Measurements from ENCODE around the gene TTC3. TPM values are rescaled to one million over a fixed set of nuclear protein-coding genes. Genes with fewer than 3 reads are reported as not detected.

TTC3 gene
- total and polyA plus RNA-seq, 2 donors (not counting 1 experiment from before 2014, with no cell fraction given), result 42.0 to 163 TPM

GRCh38 chr21:37233551-37234146 is 160.6 kb downstream of the TTC3 start:
- H3K4me3 ChIP-seq (ENCODE audit: control extremely low read depth in 1 of 5, extremely low read depth in 1 of 5, insufficient read depth in 1 of 5, low read depth in 2 of 5, low read length in 4 of 5), result no peak overlapping the region
- H3K9me3 ChIP-seq (ENCODE audit: control extremely low read depth in 1 of 3, control insufficient read depth in 2 of 3, insufficient read depth in 1 of 3, low read length in 2 of 3), result no peaks in the 10 kb centered on the region
- H3K36me3 ChIP-seq (replicated peaks in 1 of 2; ENCODE audit: control extremely low read depth in 1 of 2, control insufficient read depth in 1 of 2, extremely low read depth in 1 of 2, insufficient read depth in 2 of 2, low read length in 1 of 2), result peaks cover 0 to 60% of the 10 kb centered on the region in 2 experiments
- peaks cover 22% of the 10 kb centered on the region for H3K79me2 ChIP-seq (ENCODE audit: control insufficient read depth, insufficient read depth, low read length)
- DNase-seq (no peak), ATAC-seq (ENCODE audit: low read depth) (no peak)
- H3K4me1 ChIP-seq (ENCODE audit: control insufficient read depth in 2 of 2, insufficient read depth in 2 of 2, low read length in 2 of 2), result peaks cover 0 to 14% of the 10 kb centered on the region in 2 donors
- no peaks in the 10 kb centered on the region for H3K9me3 Mint-ChIP-seq (ENCODE audit: insufficient read depth)
- H3K9ac ChIP-seq (ENCODE audit: low read length), result no peak overlapping the region
- peaks cover 16% of the 10 kb centered on the region for H3K4me1 Mint-ChIP-seq
- no peak overlapping the region for H3K27ac Mint-ChIP-seq
- H3K27me3 ChIP-seq (replicated peaks in 1 of 4; ENCODE audit: control extremely low read depth in 1 of 4, control insufficient read depth in 3 of 4, insufficient read depth in 4 of 4, low read length in 3 of 4), result no peaks in the 10 kb centered on the region
- H3K4me2 ChIP-seq (replicated peaks; ENCODE audit: low read depth, low read length, poor library complexity, severe bottlenecking), result no peak overlapping the region
- POLR2A ChIA-PET, result no interaction called here
- no peak overlapping the region for H3K27ac ChIP-seq (ENCODE audit: low read length in 2 of 2)
- CTCF ChIA-PET, result no interaction called here
- no peak for TF ChIP-seq CTCF (IDR thresholded peaks at IDR 0.05)
- no peak for TF ChIP-seq EZH2 (IDR thresholded peaks at IDR 0.05; ENCODE audit: borderline replicate concordance, insufficient read depth, low read depth, low read length, poor library complexity, severe bottlenecking)
- 98% methylated on average over 9 of the region's 9 CpGs for WGBS (ENCODE audit: insufficient coverage)
- no peak overlapping the region for H2AFZ ChIP-seq (ENCODE audit: insufficient read depth, low read depth, low read length, poor library complexity, severe bottlenecking)
- peaks cover 2% of the 10 kb centered on the region for H4K20me1 ChIP-seq (ENCODE audit: control insufficient read depth, insufficient read depth, low read length, poor library complexity, severe bottlenecking)
- H3K4me3 Mint-ChIP-seq, result no peak overlapping the region
- intact Hi-C loops (cut with micrococcal nuclease), result no loop called here
- no peaks in the 10 kb centered on the region for H3K27me3 Mint-ChIP-seq

GRCh38 chr21:37237346-37237745 is 164.3 kb downstream of the TTC3 start:
- ChIA-PET CTCF (no interaction called here), POLR2A (no interaction called here)
- no peak overlapping the region for H3K4me3 ChIP-seq (ENCODE audit: control extremely low read depth in 1 of 5, extremely low read depth in 1 of 5, insufficient read depth in 1 of 5, low read depth in 2 of 5, low read length in 4 of 5)
- no peak overlapping the region for H3K9ac ChIP-seq (ENCODE audit: low read length)
- DNase-seq (no peak), ATAC-seq (ENCODE audit: low read depth) (no peak)
- no peaks in the 10 kb centered on the region for H3K9me3 Mint-ChIP-seq (ENCODE audit: insufficient read depth)
- no peak overlapping the region for H3K27ac ChIP-seq (ENCODE audit: low read length in 2 of 2)
- H3K4me1 Mint-ChIP-seq, result peaks cover 11% of the 10 kb centered on the region
- no peaks in the 10 kb centered on the region for H3K27me3 ChIP-seq (replicated peaks in 1 of 4; ENCODE audit: control extremely low read depth in 1 of 4, control insufficient read depth in 3 of 4, insufficient read depth in 4 of 4, low read length in 3 of 4)
- no peak overlapping the region for H2AFZ ChIP-seq (ENCODE audit: insufficient read depth, low read depth, low read length, poor library complexity, severe bottlenecking)
- no peaks in the 10 kb centered on the region for H3K27me3 Mint-ChIP-seq
- peaks cover 29% of the 10 kb centered on the region for H4K20me1 ChIP-seq (ENCODE audit: control insufficient read depth, insufficient read depth, low read length, poor library complexity, severe bottlenecking)
- peaks cover 0 to 50% of the 10 kb centered on the region in 2 experiments for H3K36me3 ChIP-seq (replicated peaks in 1 of 2; ENCODE audit: control extremely low read depth in 1 of 2, control insufficient read depth in 1 of 2, extremely low read depth in 1 of 2, insufficient read depth in 2 of 2, low read length in 1 of 2)
- no peak overlapping the region for H3K4me3 Mint-ChIP-seq
- peaks cover 0 to 7% of the 10 kb centered on the region in 2 donors for H3K4me1 ChIP-seq (ENCODE audit: control insufficient read depth in 2 of 2, insufficient read depth in 2 of 2, low read length in 2 of 2)
- TF ChIP-seq CTCF (IDR thresholded peaks at IDR 0.05), result no peak
- no peak for TF ChIP-seq EZH2 (IDR thresholded peaks at IDR 0.05; ENCODE audit: borderline replicate concordance, insufficient read depth, low read depth, low read length, poor library complexity, severe bottlenecking)
- H3K4me2 ChIP-seq (replicated peaks; ENCODE audit: low read depth, low read length, poor library complexity, severe bottlenecking), result no peak overlapping the region
- WGBS (ENCODE audit: insufficient coverage), result 100% methylated on average over 2 of the region's 2 CpGs
- H3K9me3 ChIP-seq (ENCODE audit: control extremely low read depth in 1 of 3, control insufficient read depth in 2 of 3, insufficient read depth in 1 of 3, low read length in 2 of 3), result no peaks in the 10 kb centered on the region
- H3K79me2 ChIP-seq (ENCODE audit: control insufficient read depth, insufficient read depth, low read length), result peaks cover 17% of the 10 kb centered on the region
- no peak overlapping the region for H3K27ac Mint-ChIP-seq
- intact Hi-C loops (cut with micrococcal nuclease), result no loop called here

Data from B cell (primary cell).